GM21423 (cell line): ENCODE data around the gene SPATA32.
"Not testable (repeated sequence)": the region's sequence is repeated elsewhere in the genome, so short reads cannot be mapped to it uniquely, and the experiment has no call there.

ENCODE experiments used
- ATAC-seq: cut with Tn5 transposase; IDR thresholded peaks from one replicate; pipeline ENCODE4 v1.9.1; 2021; ENCODE audit warnings: mild to moderate bottlenecking, moderate library complexity; ENCODE audit not compliant: unreplicated experiment

The SPATA32 gene

DNA sequence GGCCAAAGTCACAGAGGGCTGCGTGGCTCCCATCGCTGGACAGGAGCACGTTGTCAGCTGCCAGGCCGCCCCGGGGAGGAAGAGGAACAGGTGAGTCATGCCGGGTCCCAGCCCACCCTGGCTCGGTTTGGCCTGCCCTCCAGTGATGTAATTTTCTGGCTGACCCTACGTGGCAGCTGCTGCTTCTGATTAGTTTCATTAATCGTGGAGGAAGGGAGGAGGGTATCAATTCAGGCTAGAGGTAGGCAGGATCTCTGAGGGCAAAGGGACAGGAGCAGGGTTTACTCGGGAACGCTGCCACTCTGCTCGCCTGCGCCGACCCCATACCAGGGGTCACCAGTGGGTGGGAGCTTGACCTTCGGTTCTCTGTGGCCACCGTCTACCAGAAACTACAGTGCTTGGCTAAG is 11.7 kb upstream of the SPATA32 start:
- no peak for ATAC-seq

DNA sequence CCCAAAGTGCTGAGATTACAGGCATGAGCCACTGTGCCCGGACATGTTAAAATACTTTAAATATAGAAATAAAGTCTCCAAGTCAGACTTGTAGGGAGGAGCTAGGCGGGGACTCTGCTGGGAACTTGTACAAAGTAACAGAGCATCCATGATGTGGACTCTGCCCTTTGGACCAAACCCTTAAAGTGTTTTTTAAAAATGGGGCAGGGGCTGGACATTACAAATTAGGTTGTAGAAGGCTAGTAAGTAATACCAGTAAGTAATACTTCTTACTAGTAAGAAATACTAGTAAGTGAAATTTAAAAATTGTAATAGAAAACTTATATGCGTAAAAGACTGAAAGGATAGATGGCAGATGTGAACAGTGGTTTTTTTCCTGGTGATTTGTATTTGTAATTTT is 9.7 kb upstream of the SPATA32 start:
- ATAC-seq, result no peak

DNA sequence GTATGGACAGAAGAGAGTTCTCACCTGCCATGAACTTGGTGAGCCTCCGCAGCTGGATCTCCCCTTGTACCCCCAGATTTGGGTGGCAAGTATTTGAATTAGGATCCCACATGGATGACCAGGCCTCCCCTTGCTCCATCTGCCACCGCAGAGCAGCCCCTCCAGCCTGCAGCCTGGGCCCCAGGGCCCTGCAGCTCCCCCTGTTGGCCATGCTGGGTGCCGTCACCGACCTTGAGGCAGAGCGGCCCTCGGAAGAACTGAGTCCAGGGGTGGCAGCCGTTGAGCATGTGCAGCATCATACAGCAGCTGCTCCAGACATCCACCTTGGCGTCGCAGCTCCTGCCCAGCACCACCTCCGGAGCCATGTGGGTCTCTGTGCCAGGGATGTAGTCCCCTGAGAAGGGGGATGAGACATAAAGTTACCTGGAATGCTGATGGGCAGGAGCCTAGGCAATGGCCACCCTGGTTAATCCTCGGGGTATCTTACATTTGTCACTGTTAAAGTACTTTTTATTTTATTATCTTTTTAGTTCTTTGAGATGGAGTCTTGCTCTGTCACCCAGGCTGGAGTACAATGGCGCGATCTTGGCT is 9.0 kb upstream of the SPATA32 start:
- ATAC-seq, result no peak

DNA sequence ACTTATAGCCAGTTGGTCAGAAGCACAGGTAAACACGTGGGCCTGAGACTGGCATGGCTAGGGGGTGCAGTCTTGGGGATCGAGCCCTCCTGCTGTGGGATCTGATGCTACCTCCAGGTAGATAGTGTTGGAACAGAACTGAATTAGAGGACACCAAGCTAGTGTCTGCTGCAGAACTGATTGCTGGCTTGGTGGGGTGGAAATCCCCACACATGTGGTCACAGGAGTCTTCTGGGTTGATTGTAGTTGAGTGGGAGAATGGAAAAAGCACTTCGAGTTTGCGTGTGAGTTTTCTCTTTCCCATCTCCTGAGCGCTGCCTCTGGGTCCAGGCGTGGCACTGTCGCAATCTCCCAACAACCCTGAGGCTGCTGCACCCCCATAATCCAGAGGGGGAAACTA is 8.0 kb upstream of the SPATA32 start:
- no peak for ATAC-seq

DNA sequence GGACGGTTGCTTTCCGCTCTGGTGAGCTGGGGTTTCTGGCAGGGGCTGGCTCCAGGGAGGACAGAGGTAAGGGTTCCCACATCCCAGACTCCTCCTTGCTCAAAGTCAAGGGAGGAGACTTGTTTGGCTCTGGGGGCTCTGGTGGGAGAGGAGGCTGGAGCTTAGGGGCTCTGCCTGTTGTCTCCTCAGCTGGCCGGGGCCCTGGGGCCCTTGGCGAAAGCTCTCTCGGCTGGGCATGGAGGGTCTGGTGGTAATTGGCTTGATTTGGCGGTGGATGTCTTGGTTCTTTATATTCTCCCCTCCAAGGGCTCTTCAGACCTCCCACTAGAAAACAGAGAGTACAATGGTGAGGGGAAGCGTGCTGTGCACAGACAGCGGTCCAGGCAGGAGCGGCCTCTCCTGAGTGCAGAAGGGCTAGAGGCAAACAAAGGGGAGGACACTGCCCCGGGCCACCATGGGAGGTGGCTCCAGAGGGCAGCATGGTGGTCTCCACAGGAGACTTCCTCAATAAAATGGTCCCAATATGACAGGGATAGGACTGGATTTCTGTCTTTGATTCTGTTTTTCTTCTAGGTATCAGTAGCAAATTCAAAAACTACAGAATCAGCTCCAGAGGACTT is 5.7 kb upstream of the SPATA32 start:
- ATAC-seq, result no peak

DNA sequence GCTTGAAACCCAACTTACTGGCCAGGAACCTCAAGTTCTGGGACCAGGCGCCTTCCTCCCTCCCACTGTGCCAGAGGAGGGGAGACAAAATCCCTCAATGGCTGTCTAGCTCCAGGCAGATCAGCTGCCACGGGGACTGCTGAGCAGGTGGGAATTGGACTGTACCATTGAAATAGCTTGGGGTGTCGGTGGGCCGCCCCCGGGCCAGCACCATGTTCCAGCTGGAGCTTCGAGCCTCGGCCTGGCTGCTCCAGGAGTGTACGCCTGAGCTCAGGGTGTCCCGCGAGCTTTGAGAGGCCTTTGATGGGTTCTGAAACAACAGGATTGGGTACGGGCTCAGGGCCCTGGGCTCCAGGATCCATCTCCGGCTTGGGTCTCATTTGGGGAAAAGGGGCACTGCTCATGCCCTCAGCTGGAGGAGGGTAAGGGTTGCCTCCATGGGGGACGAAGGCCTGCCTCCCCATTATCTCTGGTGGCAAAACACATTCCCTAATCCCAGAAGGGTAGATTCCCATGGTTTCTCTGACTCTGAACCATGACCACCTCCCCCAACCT is 4.6 kb upstream of the SPATA32 start:
- ATAC-seq, result no peak

DNA sequence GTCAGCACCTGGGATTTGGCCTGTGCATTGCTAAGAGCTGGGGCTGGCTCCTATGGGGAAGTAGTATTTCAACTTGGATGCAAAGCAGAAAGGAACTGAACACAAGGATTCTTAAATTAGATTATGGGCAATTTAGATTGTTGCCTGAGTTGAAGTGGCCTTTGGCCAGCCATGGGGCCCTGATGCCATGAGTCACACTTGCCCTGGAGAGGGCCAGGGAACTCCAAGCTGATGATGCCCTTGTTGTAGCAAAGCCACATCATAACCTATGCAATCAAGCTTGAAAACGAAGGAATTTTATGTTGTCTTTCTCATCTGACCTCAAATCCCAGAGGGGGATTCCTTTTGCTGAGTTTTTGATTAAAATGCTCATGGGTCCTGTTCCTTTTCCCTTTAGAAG is 3.9 kb upstream of the SPATA32 start:
- no peak for ATAC-seq

DNA sequence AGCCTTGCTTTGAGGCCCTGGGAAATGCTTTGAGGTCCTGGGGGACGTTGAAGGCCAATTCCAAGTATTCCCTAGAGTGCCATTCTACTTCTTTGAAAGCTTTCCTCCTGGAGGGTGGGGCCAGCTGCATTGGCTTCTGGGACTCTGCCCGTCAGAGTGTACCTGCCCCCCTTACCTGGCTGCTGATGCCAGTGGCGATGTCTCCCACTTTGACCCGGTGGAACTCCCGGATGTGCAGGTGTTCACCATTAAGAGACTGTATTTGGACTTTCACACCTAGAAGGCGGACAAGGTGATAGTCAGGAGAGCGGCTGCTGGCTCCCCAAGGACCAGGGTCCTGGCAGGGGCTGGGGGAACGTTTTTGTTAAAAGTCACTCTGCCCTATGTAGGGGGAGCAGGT is 3.1 kb upstream of the SPATA32 start:
- ATAC-seq, result no peak

DNA sequence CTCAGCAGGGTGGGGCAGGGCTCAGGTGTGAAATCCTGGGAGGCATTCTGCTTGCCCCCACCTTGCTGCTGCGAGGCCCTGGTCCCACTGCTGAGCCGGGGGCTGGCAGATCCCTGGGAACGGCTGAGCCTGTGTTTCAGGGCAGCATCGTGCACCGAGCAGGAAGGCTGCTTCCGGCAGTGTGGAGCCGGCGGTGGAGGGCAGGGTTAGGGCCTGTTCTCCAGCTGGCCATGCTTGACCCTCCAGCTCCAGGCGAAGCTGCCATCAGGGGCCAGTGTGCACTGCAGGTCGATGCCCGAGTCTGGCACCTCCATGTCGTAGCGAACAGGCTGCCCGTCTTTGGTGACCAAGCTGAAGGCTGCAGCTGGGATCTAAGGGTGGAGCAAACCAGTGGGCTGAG is 2.5 kb upstream of the SPATA32 start:
- ATAC-seq, result no peak

DNA sequence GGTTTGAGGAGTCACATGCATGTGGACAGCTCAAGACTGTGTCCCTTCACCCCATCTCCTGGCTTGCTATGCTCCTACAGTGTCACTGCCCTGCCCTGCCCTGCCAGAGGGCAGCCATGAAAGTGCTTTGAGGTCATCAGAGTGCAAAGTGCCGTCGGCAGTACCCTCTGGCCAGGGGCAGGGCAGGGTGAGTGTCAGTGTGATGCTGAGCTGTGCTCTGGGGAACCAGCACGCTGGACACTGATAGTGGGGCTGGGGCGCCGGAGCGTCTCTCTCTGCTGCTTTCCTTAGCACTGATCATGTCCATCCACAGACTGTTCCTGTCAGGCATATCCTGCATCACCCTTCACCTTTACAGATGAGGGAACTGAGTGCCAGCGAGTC is 1.6 kb upstream of the SPATA32 start:
- no peak for ATAC-seq

DNA sequence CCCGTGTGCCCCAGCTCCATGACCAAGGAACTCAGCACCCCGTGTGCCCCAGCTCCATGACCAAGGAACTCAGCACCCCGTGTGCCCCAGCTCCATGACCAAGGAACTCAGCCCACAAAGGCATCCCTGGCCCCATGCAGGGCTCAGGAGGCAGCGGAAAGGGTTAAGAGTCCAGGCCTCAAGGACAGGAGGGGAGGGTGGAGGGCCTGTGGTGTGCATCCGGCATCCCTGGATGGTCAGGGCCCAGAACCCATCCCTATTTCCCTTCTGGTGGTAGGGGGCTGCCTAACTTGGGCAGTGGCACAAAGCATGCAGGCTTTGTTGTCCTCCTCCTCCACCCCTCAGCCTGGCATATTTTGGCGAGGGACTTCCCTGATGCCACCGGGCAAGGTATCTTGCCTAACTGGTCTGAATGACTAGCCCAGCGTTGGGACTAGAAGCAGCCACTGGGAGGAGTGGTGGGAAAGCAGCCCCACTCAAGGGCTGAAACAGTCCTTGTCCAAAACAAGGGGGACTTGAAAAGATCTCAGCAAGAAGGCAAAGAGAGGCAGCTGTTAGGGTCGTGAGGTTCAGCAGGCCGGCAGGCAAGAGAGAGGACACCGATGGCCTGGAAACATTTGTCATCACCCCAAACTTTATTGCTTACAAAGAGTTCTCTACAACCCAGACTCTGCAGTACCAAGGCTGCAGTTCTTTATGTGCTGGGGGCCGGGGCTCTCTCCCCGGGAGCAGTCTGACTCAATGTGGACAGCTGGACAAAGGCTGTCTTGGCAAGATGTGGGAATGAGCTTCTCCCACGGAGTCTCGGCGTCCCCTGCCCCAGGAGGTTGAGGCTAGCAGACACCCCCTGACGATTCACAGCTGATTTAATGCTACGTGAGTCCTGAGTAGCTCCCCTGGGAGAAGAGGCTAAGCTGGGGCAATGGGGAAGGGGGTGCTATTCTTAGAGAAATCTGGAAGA is 902 bp upstream of the SPATA32 start:
- ATAC-seq, result no peak

DNA sequence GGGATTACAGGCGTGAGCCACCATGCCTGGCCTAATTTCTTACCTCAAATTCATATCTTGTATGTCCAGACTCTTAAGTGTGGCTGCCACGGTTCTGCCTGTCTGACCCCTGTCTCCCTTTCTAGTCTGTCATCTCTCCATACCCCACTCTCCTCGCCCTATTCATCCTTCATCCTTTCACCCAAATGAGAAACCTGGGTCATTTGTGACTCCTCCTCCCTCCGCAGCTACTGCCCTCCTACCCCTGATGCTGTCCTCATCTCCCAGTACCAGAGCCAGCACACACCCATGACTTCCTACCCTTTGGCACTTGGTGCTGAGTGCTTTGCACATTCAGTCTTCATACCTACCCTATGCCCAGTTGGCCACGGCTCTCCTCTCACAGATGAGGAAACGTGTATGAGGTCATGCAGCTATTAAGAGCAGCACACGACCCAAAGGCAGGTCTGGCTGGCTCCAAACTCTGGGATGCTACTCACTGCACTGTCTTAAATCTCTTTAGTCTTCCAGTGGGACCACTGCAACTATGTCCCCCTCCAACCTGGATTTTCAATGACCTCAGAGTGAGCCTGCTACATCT is 1.6 kb downstream of the SPATA32 start:
- ATAC-seq, result no peak

DNA sequence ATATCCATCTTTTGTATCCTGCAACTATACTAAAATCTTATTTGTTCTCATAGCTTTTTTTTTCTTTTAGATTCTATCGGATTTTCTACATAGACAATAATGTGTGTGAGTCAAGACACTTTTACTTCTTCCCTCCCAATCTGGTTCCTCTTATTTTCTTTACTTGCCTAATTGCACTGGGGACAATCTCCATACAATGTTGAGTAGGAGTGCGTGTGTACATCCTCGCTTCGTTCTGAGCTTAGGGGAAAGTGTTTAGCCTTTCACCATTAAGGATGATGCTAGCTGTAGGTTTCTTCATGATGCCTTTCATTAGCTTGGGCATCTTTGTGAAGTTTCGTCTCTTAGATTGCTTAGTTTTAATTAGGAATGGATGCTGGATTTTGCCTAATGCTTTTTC is 2.9 kb downstream of the SPATA32 start:
- no peak for ATAC-seq

DNA sequence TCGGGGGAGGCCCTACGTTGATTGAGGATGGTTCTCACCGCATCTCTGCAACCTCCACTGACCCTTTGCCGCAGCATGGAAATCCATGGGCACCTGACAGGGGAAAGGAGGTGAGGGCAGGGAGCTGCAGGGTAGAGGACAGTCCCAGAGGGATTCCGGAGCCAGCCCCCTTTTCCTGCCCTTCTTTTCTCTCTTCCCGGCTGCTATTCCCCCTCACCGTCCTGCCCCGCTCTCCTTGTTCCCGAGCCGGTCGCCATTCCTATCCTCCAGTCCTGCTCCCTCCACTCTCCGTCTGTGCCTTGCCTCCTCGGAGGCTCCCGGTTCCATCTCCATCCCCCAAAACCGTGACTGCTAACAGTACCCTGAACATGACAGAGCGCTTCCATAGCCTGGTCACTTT is 4.8 kb downstream of the SPATA32 start:
- no peak for ATAC-seq

DNA sequence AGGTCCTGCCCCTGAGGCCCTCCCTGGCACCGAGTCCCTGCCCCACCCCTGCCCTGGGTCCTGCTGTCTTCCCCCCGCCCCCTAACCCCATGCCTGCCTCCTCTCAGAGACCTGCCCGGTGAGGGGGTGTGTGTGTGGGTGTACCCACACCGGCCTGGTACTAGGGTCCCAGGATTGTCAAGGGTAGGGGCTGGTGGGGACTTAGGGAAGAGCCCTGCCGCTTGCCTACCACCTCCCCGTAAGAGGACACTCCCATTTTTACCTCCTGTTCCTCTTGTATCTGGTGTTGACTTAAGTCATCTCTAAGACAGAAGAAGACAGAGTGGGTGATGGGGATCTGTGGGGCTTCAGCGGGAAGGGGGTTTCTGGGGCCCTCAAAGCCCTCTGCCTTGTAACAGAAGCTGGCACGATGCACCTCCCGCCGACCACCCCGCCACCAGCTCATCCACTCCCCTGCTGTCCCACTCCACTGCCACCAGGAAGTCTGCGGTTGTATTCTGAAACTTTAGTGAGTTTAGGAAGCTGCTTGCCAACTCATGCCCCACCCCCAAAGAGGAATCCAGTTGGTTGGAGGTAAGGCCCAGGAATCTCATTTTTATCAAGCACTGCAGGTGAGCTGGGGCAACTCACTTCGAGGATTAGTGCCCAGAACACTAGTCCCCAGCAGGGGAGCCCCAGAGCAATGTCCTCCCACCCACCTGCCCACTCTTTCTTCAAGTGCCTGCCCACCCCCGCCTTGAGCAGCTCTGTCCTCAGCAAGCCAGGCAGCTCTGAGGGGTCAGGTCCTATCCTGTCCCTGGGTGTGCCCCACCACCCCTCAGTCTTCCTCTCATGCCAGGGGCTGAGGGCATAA is 5.6 kb downstream of the SPATA32 start:
- no peak for ATAC-seq

DNA sequence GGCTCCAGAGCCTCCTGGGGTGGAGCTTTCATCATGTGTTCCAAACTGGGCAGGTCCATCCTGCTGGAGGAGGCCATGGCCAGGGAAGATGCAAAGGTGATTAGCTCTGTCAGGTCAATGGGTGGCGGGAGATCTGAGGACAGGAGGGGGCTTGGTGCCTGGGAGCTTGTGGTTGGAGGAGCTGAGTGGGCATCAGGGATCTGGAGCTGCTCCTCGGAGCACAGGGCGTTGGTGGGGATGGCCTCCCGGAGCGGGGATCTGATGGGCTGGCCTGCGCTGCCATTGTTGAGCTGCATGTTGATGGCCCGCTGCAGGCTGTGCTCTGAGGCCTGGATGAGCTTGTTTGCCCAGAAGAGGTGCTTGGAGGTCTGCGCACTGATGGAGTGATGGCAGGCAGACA is 6.5 kb downstream of the SPATA32 start:
- ATAC-seq, result no peak

DNA sequence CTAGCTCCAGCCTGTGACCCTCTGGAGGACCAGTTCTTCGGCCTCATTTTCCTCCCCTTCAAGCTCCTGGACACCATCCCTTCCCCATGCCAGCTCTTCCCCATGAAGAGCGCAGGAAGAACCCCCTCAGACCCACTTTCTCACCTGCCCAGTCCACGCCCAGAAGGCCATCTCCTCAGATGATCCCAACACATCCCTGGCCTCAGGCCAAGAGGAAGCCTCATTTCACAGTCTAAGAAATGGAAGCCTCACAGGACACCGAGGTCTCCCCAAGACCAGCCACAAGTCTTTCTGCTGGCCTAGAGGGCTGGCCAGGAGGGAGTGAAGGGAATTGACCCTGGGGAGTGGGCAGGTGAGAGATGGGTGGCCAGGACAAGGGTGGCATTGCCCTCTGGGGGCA is 8.0 kb downstream of the SPATA32 start:
- ATAC-seq, result no peak

DNA sequence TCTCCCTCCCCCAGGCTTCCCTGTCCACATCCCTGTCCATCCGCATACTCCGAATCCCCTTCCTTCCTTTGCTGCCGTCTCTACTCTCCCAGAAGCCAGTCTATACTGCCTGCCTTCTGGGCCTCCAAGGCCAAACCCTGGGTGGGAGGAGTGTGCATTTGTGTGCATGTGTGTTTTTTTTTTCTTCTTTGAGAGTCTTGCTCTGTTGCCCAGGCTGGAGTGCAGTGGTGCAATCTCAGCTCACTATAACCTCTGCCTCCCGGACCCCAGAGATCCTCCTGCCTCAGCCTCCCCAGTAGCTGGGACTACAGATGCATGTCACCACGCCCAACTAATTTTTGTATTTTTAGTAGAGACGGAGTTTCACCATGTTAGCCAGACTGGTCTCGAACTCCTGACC is 8.7 kb downstream of the SPATA32 start:
- ATAC-seq, result not testable (repeated sequence)

DNA sequence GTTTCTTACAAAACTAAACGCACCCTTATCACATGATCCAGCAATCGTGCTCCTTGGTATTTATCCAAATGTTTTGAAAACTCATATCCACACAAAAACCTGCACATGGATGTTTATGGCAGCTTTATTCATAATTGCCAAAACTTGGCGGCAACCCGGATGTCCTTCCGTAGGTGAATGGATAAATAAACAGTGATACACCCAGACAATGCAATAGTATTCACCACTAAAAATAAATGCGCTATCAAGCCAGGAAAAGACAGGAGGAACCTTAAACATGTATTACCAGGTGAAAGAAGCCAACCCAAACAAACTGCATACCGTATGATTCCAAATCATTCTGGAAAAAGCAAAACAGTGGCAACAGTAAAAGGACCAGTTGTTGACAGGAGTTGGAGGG is 10.0 kb downstream of the SPATA32 start:
- no peak for ATAC-seq

DNA sequence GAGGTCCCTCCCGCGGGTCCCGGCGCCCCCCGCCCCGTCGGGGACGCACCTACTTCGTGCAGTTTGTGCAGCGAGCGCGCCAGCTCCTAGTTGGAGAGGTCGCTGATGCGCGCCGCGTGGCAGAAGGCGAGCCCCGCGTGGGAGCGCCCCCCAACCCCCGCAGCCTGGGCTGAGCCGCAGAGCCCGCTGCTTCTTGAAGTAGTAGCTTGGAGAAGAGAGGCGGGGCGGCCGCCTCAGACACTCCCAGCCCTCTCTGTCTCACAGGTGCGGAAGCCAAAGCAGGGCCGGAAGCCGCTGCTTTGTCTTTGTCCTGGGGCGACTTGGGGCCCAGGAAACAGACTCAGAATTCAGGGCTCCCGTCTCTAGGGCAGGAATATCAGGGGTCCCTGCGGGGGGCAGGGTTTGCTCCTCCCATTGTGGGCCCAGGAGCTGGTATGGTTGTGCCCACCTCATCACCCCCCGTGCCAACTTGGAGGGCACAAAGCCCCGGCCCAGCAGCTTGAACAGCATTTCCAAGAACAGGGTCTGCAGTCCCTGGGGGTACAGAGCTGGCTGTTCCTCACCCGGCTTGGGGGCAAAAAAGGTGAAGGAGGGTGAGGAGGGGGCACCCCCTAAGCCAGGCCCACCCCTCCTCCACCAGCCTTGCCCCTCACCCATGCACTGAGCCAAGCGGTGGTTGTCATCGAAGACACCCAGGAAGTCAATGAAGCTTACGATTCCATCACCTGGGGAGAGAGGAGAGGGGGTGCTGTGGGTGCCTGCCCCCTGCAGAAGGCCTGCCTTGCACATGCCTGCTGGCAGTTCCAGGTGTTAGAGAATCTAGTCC is 13.5 kb downstream of the SPATA32 start:
- peak; percentile 50 for ATAC-seq
